ENCODE measurements around the gene FBXO10. TPM values are rescaled to one million over a fixed set of nuclear protein-coding genes. Genes with fewer than 3 reads are reported as not detected.

Gene FBXO10
- total and polyA plus RNA-seq, 2 of the 8 experiments (the other 6 are each of a cell fraction or from before 2014, with no cell fraction given), result 13.1 to 13.9 TPM

- H2AK5ac ChIP-seq (ENCODE audit: low read depth, low read length), result no peak overlapping the region
- H3K4me2 ChIP-seq (ENCODE audit: insufficient read depth in 1 of 2, low read depth in 2 of 2, low read length in 2 of 2), result no peak overlapping the region
- WGBS, 2 experiments (ENCODE audit: extremely low coverage in 1 of 2, insufficient coverage in 1 of 2, insufficient read length in 1 of 2, insufficient replicate concordance in 2 of 2, low coverage in 1 of 2, low lambda C conversion rate in 2 of 2, missing lambda C conversion rate in 1 of 2), result 84% methylated on average over 4 of the region's 4 CpGs; no CpG with 5 or more reads in 1 of the 2 experiments
- no peaks in the 10 kb centered on the region for H3K9me3 ChIP-seq (ENCODE audit: insufficient read depth in 2 of 2, low read depth in 1 of 2, low read length in 1 of 2)
- H2BK15ac ChIP-seq (ENCODE audit: low read length), result no peak overlapping the region
- ChIA-PET POLR2A (ENCODE audit: partially characterized antibody) (interaction anchor here (1.6 kb wide), 1 partner anchor 33 kb away, joined by 4 read pairs; no protein-coding TSS in a partner anchor), CTCF (ENCODE audit: partially characterized antibody) (no interaction called here)
- H4K5ac ChIP-seq (ENCODE audit: insufficient read length, low read depth, low read length), result no peak overlapping the region
- no peaks in the 10 kb centered on the region for H3K36me3 ChIP-seq (ENCODE audit: control insufficient read depth in 2 of 4, insufficient read depth in 4 of 4, low read length in 3 of 4)
- no peak overlapping the region for H2AFZ ChIP-seq (ENCODE audit: low read length)
- H2BK20ac ChIP-seq (ENCODE audit: low read length), result no peak overlapping the region
- H2BK12ac ChIP-seq (ENCODE audit: low read depth, low read length), result no peak overlapping the region
- H3K27ac ChIP-seq (ENCODE audit: low read depth, low read length), result no peak overlapping the region
- H3K23ac ChIP-seq (ENCODE audit: insufficient read length), result no peak overlapping the region
- DNase-seq (ENCODE audit: low read depth in 1 of 2, low spot score in 2 of 2) (no peak), FAIRE-seq (no peak)
- no peak overlapping the region for H2BK5ac ChIP-seq (ENCODE audit: low read depth, low read length)
- no peaks in the 10 kb centered on the region for H3K79me1 ChIP-seq (ENCODE audit: low read depth, low read length)
- H4K8ac ChIP-seq (ENCODE audit: extremely low read depth, insufficient read depth, low read length), result no peak overlapping the region
- H3K79me2 ChIP-seq (ENCODE audit: control insufficient read depth in 1 of 2, insufficient read depth in 2 of 2, low read length in 2 of 2), result no peaks in the 10 kb centered on the region
- H4K91ac ChIP-seq (replicated peaks; ENCODE audit: insufficient read length, low read length), result no peak overlapping the region
- H3K56ac ChIP-seq (replicated peaks; ENCODE audit: insufficient read length, low read depth, low read length), result no peak overlapping the region
- H3K18ac ChIP-seq (ENCODE audit: extremely low read depth, low read length), result no peak overlapping the region
- TF ChIP-seq SIX5 (IDR thresholded peaks at IDR 0.05; ENCODE audit: low read depth, low read length), result no peak
- no peak for TF ChIP-seq BACH1 (IDR thresholded peaks at IDR 0.05; ENCODE audit: low read length)
- TF ChIP-seq RFX5 (IDR thresholded peaks at IDR 0.05; ENCODE audit: borderline replicate concordance, low read depth, low read length), result no peak
- TF ChIP-seq HDAC6 (IDR thresholded peaks at IDR 0.05; ENCODE audit: low read depth, low read length), result no peak
- TF ChIP-seq BRCA1 (IDR thresholded peaks at IDR 0.05; ENCODE audit: low read depth, low read length), result no peak
- TF ChIP-seq PHF8 (conservative IDR thresholded peaks at IDR 0.05; ENCODE audit: low read depth, low read length), result no peak
- no peak for TF ChIP-seq POLR2AphosphoS5 (IDR thresholded peaks at IDR 0.05; ENCODE audit: low read depth, low read length)
- TF ChIP-seq CEBPB (IDR thresholded peaks at IDR 0.05; ENCODE audit: low read depth, low read length), result no peak
- no peak for TF ChIP-seq EGR1 (IDR thresholded peaks at IDR 0.05; ENCODE audit: borderline replicate concordance, low read depth, low read length)
- TF ChIP-seq FOSL1 (IDR thresholded peaks at IDR 0.05; ENCODE audit: insufficient read depth, low read depth, low read length), result no peak
- no peak for TF ChIP-seq HDAC2 (IDR thresholded peaks at IDR 0.05; ENCODE audit: borderline replicate concordance in 1 of 2, low read depth in 2 of 2, low read length in 2 of 2)
- TF ChIP-seq SP4 (IDR thresholded peaks at IDR 0.05; ENCODE audit: low read length), result no peak
- TF ChIP-seq RXRA (IDR thresholded peaks at IDR 0.05; ENCODE audit: insufficient read depth, low read depth, low read length), result no peak
- no peak for TF ChIP-seq RAD21 (IDR thresholded peaks at IDR 0.05 in 1 of 2, conservative IDR thresholded peaks at IDR 0.05 in 1 of 2; ENCODE audit: low read depth in 2 of 2, low read length in 2 of 2)
- no peak for TF ChIP-seq CHD2 (IDR thresholded peaks at IDR 0.05; ENCODE audit: low read length)
- H2BK120ac ChIP-seq (replicated peaks; ENCODE audit: low read depth, low read length), result no peak overlapping the region
- H4K20me1 ChIP-seq (replicated peaks in 1 of 2; ENCODE audit: control insufficient read depth in 1 of 2, insufficient read depth in 2 of 2, low read length in 2 of 2), result no peaks in the 10 kb centered on the region
- H3K27me3 ChIP-seq (replicated peaks in 1 of 4; ENCODE audit: control insufficient read depth in 3 of 4, extremely low read depth in 1 of 4, insufficient read depth in 3 of 4, low read length in 3 of 4), result no peaks in the 10 kb centered on the region
- H3K4me3 ChIP-seq (ENCODE audit: extremely low read depth in 1 of 4, insufficient read depth in 2 of 4, low read depth in 3 of 4, low read length in 4 of 4), result no peak overlapping the region
- peaks cover 0 to 3% (median 2%) of the 10 kb centered on the region in 4 experiments; a peak in 4 of 7 replicates for H3K4me1 ChIP-seq (replicated peaks in 1 of 4; ENCODE audit: control insufficient read depth in 3 of 4, insufficient read depth in 4 of 4, low read length in 3 of 4)
- H3K23me2 ChIP-seq (ENCODE audit: low read depth, low read length), result no peaks in the 10 kb centered on the region
- H3K14ac ChIP-seq (ENCODE audit: insufficient read length), result no peak overlapping the region
- H3K9ac ChIP-seq (replicated peaks in 1 of 4; ENCODE audit: extremely low read depth in 1 of 4, low read depth in 3 of 4, low read length in 3 of 4), result no peak overlapping the region
- H3K4ac ChIP-seq (replicated peaks; ENCODE audit: insufficient read length, low read depth, low read length), result no peak overlapping the region
These were observed 46.3 kb upstream of the FBXO10 start for GRCh38 chr9:37622462-37622861.
